Prostate gland (tissue), 2 donors: ENCODE data around the gene CCK.

Experiments
- POLR2A ChIP-seq: fragments of 450-650 bp; IDR thresholded peaks from one replicate; pipeline ENCODE4 v1.6.1; 2016; ENCODE audit warnings: antibody characterized with exemption, mild to moderate bottlenecking
- TF ChIP-seq, protein P1 (sequence below), 4 experiments: fragments of 200-600 bp in 2 of 4; fragments of 450-650 bp in 2 of 4; sonication (generic) in 2 of 4; IDR thresholded peaks; 1 replicate in 3 of 4; 2 replicates in 1 of 4; pipeline ENCODE4 v1.5.1; 2016 to 2019; ENCODE audit warnings: antibody characterized with exemption in 4 of 4, mild to moderate bottlenecking in 2 of 4, moderate library complexity in 2 of 4

- TF ChIP-seq, protein P1, sequence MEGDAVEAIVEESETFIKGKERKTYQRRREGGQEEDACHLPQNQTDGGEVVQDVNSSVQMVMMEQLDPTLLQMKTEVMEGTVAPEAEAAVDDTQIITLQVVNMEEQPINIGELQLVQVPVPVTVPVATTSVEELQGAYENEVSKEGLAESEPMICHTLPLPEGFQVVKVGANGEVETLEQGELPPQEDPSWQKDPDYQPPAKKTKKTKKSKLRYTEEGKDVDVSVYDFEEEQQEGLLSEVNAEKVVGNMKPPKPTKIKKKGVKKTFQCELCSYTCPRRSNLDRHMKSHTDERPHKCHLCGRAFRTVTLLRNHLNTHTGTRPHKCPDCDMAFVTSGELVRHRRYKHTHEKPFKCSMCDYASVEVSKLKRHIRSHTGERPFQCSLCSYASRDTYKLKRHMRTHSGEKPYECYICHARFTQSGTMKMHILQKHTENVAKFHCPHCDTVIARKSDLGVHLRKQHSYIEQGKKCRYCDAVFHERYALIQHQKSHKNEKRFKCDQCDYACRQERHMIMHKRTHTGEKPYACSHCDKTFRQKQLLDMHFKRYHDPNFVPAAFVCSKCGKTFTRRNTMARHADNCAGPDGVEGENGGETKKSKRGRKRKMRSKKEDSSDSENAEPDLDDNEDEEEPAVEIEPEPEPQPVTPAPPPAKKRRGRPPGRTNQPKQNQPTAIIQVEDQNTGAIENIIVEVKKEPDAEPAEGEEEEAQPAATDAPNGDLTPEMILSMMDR (IDR thresholded peaks at IDR 0.05), result peak in 2 of 4 experiments; percentile 16 to 36
- TF ChIP-seq POLR2A, result no peak
These were observed 37.2 kb downstream of the CCK start for GRCh38 chr3:42228796-42229195.
